Activated T-cell treated with anti-CD3 and anti-CD28 coated beads for 4 hours (primary cell): ENCODE results near the gene UGT1A1.

Experiments
- DNase-seq: peaks from one replicate; pipeline ENCODE4 v3.0.0-alpha.2; 2020

UGT1A1 gene

GRCh38 chr2:233799087-233799665, 39.1 kb downstream of the UGT1A1 start:
- DNase-seq: no peak

GRCh38 chr2:233799716-233800115, 39.6 kb downstream of the UGT1A1 start:
- no peak for DNase-seq

GRCh38 chr2:233800208-233800607, 40.1 kb downstream of the UGT1A1 start:
- no peak for DNase-seq

- DNase-seq: no peak
Observed at GRCh38 chr2:233801357-233802131, 41.5 kb downstream of the UGT1A1 start.

GRCh38 chr2:233802132-233802815, 42.2 kb downstream of the UGT1A1 start:
- DNase-seq: no peak

GRCh38 chr2:233803292-233803911, 43.3 kb downstream of the UGT1A1 start:
- no peak for DNase-seq

GRCh38 chr2:233803994-233804393, 43.9 kb downstream of the UGT1A1 start:
- no peak for DNase-seq

GRCh38 chr2:233807215-233807865, 47.3 kb downstream of the UGT1A1 start:
- no peak for DNase-seq

GRCh38 chr2:233807966-233808935, 48.2 kb downstream of the UGT1A1 start:
- no peak for DNase-seq

- DNase-seq: no peak
Observed at GRCh38 chr2:233810385-233810784, 50.3 kb downstream of the UGT1A1 start.

GRCh38 chr2:233811087-233811486, 51.0 kb downstream of the UGT1A1 start:
- no peak for DNase-seq

GRCh38 chr2:233811732-233812131, 51.7 kb downstream of the UGT1A1 start:
- DNase-seq: no peak

GRCh38 chr2:233813236-233814055, 53.4 kb downstream of the UGT1A1 start:
- no peak for DNase-seq

- DNase-seq: no peak
Observed at GRCh38 chr2:233814056-233814835, 54.2 kb downstream of the UGT1A1 start.

GRCh38 chr2:233815861-233816260, 55.8 kb downstream of the UGT1A1 start:
- DNase-seq: no peak

GRCh38 chr2:233816334-233816733, 56.3 kb downstream of the UGT1A1 start:
- no peak for DNase-seq

GRCh38 chr2:233816771-233817170, 56.7 kb downstream of the UGT1A1 start:
- no peak for DNase-seq

GRCh38 chr2:233817361-233817911, 57.4 kb downstream of the UGT1A1 start:
- no peak for DNase-seq

- DNase-seq: no peak
Observed at GRCh38 chr2:233817995-233818638, 58.0 kb downstream of the UGT1A1 start.
